ENCODE data around the gene MBOAT2. TPM values are rescaled to one million over a fixed set of nuclear protein-coding genes. Genes with fewer than 3 reads are reported as not detected.

Gene MBOAT2
- total and polyA plus RNA-seq, 2 donors (not counting 1 experiment from before 2014, with no cell fraction given) = 0.24 to 1.3 TPM

- no peak overlapping the region for H3K27ac Mint-ChIP-seq
- ChIA-PET CTCF (no interaction called here), POLR2A (no interaction called here)
- TF ChIP-seq EZH2 (IDR thresholded peaks at IDR 0.05; ENCODE audit: borderline replicate concordance, insufficient read depth, low read depth, low read length, poor library complexity, severe bottlenecking) = no peak
- TF ChIP-seq CTCF (IDR thresholded peaks at IDR 0.05) = no peak
- H3K4me1 ChIP-seq (ENCODE audit: control insufficient read depth in 2 of 2, insufficient read depth in 2 of 2, low read length in 2 of 2) = no peaks in the 10 kb centered on the region
- H3K27me3 Mint-ChIP-seq = peaks cover 33% of the 10 kb centered on the region
- peaks cover 0 to 7% (median 3%) of the 10 kb centered on the region in 4 experiments for H3K27me3 ChIP-seq (replicated peaks in 1 of 4; ENCODE audit: control extremely low read depth in 1 of 4, control insufficient read depth in 3 of 4, insufficient read depth in 4 of 4, low read length in 3 of 4)
- WGBS (ENCODE audit: insufficient coverage) = no CpG with 5 or more reads among the region's 6 CpGs
- H3K36me3 ChIP-seq (replicated peaks in 1 of 2; ENCODE audit: control extremely low read depth in 1 of 2, control insufficient read depth in 1 of 2, extremely low read depth in 1 of 2, insufficient read depth in 2 of 2, low read length in 1 of 2) = no peaks in the 10 kb centered on the region
- no peak overlapping the region for H3K4me3 ChIP-seq (ENCODE audit: control extremely low read depth in 1 of 5, extremely low read depth in 1 of 5, insufficient read depth in 1 of 5, low read depth in 2 of 5, low read length in 4 of 5)
- DNase-seq (no peak), ATAC-seq (ENCODE audit: low read depth) (no peak)
- no peaks in the 10 kb centered on the region for H3K9me3 ChIP-seq (ENCODE audit: control extremely low read depth in 1 of 3, control insufficient read depth in 2 of 3, insufficient read depth in 1 of 3, low read length in 2 of 3)
- H2AFZ ChIP-seq (ENCODE audit: insufficient read depth, low read depth, low read length, poor library complexity, severe bottlenecking) = no peak overlapping the region
- no peaks in the 10 kb centered on the region for H3K79me2 ChIP-seq (ENCODE audit: control insufficient read depth, insufficient read depth, low read length)
- intact Hi-C loops (cut with micrococcal nuclease) = no loop called here
- no peak overlapping the region for H3K4me3 Mint-ChIP-seq
- no peak overlapping the region for H3K4me2 ChIP-seq (replicated peaks; ENCODE audit: low read depth, low read length, poor library complexity, severe bottlenecking)
- no peaks in the 10 kb centered on the region for H4K20me1 ChIP-seq (ENCODE audit: control insufficient read depth, insufficient read depth, low read length, poor library complexity, severe bottlenecking)
- H3K27ac ChIP-seq (ENCODE audit: low read length in 2 of 2) = no peak overlapping the region
- no peaks in the 10 kb centered on the region for H3K4me1 Mint-ChIP-seq
- no peaks in the 10 kb centered on the region for H3K9me3 Mint-ChIP-seq (ENCODE audit: insufficient read depth)
- H3K9ac ChIP-seq (ENCODE audit: low read length) = no peak overlapping the region
Measured at GRCh38 chr2:8847400-8847799, 156.1 kb downstream of the MBOAT2 start.

GRCh38 chr2:8841932-8842331 is 161.6 kb downstream of the MBOAT2 start:
- no peak overlapping the region for H3K27ac Mint-ChIP-seq
- H3K9me3 Mint-ChIP-seq (ENCODE audit: insufficient read depth) = no peaks in the 10 kb centered on the region
- H3K4me1 Mint-ChIP-seq = peaks cover 3% of the 10 kb centered on the region
- ChIA-PET CTCF (no interaction called here), POLR2A (no interaction called here)
- Histone ChIP-seq H3K27ac (ENCODE audit: low read length in 2 of 2) (no peak overlapping the region), H3K79me2 (ENCODE audit: control insufficient read depth, insufficient read depth, low read length) (peaks cover 26% of the 10 kb centered on the region), H4K20me1 (ENCODE audit: control insufficient read depth, insufficient read depth, low read length, poor library complexity, severe bottlenecking) (no peaks in the 10 kb centered on the region), H3K9ac (ENCODE audit: low read length) (no peak overlapping the region), H3K36me3 (replicated peaks in 1 of 2; ENCODE audit: control extremely low read depth in 1 of 2, control insufficient read depth in 1 of 2, extremely low read depth in 1 of 2, insufficient read depth in 2 of 2, low read length in 1 of 2) (no peaks in the 10 kb centered on the region), H3K4me1 (ENCODE audit: control insufficient read depth in 2 of 2, insufficient read depth in 2 of 2, low read length in 2 of 2) (peaks cover 4 to 6% of the 10 kb centered on the region in 2 donors), H3K4me3 (ENCODE audit: control extremely low read depth in 1 of 5, extremely low read depth in 1 of 5, insufficient read depth in 1 of 5, low read depth in 2 of 5, low read length in 4 of 5) (no peak overlapping the region), H3K4me2 (replicated peaks; ENCODE audit: low read depth, low read length, poor library complexity, severe bottlenecking) (no peak overlapping the region), H3K27me3 (replicated peaks in 1 of 4; ENCODE audit: control extremely low read depth in 1 of 4, control insufficient read depth in 3 of 4, insufficient read depth in 4 of 4, low read length in 3 of 4) (peaks cover 0 to 7% (median 2%) of the 10 kb centered on the region in 4 experiments), H2AFZ (ENCODE audit: insufficient read depth, low read depth, low read length, poor library complexity, severe bottlenecking) (no peak overlapping the region), H3K9me3 (ENCODE audit: control extremely low read depth in 1 of 3, control insufficient read depth in 2 of 3, insufficient read depth in 1 of 3, low read length in 2 of 3) (peaks cover 0 to 11% (median 0%) of the 10 kb centered on the region in 3 donors)
- peaks cover 29% of the 10 kb centered on the region for H3K27me3 Mint-ChIP-seq
- DNase-seq (no peak), ATAC-seq (ENCODE audit: low read depth) (no peak)
- H3K4me3 Mint-ChIP-seq = no peak overlapping the region
- WGBS (ENCODE audit: insufficient coverage) = 95% methylated on average over 4 of the region's 4 CpGs
- no peak for TF ChIP-seq EZH2 (IDR thresholded peaks at IDR 0.05; ENCODE audit: borderline replicate concordance, insufficient read depth, low read depth, low read length, poor library complexity, severe bottlenecking)
- no peak for TF ChIP-seq CTCF (IDR thresholded peaks at IDR 0.05)
- intact Hi-C loops (cut with micrococcal nuclease) = no loop called here

Data from B cell (primary cell).